GM18861 (cell line): ENCODE measurements around the gene NUFIP2.
A peak's percentile ranks its signal among the peaks of the same experiment; 100 is the strongest.
"Not testable (repeated sequence)": the region's sequence is repeated elsewhere in the genome, so short reads cannot be mapped to it uniquely, and the experiment has no call there.

Source experiments
- ATAC-seq: cut with Tn5 transposase; IDR thresholded peaks from one replicate; pipeline ENCODE4 v1.9.1; 2021; ENCODE audit not compliant: unreplicated experiment

NUFIP2 gene

DNA sequence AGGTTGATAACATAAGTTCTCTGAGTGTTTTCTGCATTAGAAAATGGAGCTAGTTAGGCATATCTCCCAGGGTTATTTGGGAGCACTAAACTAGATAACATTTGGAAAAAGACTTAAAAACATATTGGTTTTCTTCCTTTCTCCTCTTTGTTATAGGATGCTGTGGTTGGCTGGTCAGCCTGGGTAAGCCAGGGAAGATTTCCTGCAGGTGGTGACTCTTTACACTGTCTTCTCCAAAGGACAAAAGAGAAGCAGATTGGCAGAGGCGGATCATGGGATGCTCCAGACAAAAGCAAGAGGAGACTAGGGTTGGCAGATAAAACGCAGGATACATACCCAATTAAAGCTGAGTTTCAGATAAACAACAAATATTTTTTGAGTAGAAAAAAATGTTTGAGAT is 53.5 kb downstream of the NUFIP2 start:
- ATAC-seq = no peak

GRCh38 chr17:29238133-29238850 is 55.7 kb downstream of the NUFIP2 start:
- ATAC-seq = no peak

DNA sequence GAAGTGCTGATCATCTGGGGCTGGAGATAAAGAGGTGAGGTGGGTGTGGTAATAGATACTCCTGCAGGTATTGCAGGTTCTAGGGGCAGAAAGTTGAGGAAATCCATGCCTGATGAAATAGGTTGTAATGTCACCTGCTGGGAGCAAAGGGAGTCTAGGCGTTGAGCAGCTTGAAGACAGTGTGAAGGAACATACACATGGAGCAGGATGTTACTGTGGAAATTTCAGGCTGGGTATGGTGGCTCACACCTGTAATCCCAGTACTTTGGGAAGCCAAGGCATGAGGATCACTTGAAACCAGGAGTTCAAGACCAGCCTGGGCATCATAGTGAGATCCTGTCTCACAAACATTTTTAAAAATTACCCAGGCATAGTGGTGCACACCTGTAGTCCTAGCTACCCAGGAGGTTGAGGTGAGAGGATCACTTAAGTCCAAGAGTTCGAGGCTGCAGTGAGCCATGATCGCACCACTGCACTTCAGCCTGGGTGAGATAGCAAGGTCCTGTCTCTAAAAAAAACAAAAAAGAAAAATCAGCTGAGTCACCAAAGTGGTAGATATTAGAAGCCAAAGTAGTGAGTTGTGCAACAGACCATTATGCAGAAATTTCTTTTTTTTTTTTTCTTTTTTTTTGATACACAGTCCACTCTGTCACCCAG is 56.3 kb downstream of the NUFIP2 start:
- no peak for ATAC-seq

- no peak for ATAC-seq
Measured at GRCh38 chr17:29235904-29236303, 58.0 kb downstream of the NUFIP2 start.

DNA sequence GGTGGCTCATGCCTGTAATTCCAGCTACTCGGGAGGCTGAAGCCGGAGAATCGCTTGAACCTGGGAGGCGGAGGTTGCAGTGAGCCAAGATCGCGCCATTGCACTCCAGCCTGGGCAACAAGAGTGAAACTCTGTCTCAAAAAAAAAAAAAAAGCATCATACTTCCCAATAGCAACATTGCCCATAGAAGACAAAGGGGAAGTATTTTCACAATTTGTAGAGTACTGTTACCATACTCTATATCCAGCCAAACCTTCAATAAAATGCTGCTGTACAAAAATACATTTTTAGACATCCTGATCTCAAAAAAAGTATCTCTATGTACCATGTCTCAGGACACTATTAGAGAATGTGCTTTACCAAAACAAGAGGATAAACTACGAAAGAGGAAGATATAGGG is 59.0 kb downstream of the NUFIP2 start:
- not testable (repeated sequence) for ATAC-seq

GRCh38 chr17:29233301-29233700 is 60.6 kb downstream of the NUFIP2 start:
- no peak for ATAC-seq

- no peak for ATAC-seq
Measured at GRCh38 chr17:29225396-29225795, 68.6 kb downstream of the NUFIP2 start.

GRCh38 chr17:29221338-29221737 is 72.6 kb downstream of the NUFIP2 start:
- not testable (repeated sequence) for ATAC-seq

DNA sequence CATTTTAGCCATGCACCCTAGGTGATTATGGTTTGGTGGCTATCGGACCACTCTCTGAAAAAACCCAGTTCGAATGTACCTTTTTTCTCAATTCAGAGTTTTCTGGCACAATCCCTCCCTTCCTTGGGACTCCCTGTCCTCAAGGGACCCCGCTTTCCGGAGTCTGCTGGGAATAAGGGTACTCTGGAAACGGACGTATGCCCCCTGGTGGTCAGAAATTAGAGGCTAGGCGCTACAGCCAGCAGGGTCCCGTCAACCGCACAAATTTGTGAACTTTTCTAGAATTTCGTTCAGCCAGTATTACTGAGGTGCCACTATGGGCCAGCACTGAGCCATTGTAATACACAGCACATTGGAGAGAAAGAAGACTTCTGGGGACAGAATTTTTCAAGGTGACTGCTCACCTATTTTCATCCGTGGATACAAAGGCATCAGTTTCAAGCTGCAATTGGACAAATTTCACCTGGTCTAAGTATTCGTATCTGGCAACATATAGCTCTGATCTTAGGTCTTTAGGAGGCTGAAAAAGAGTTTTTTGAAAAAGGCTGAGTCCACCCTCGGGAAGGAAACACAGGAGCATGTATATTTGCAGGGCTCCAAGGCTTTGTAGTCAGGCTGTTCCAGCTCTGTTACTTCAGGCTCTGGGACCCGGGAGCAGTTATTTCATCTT is 74.4 kb downstream of the NUFIP2 start:
- peak; percentile 46 for ATAC-seq

GRCh38 chr17:29216856-29217255 is 77.1 kb downstream of the NUFIP2 start:
- ATAC-seq = no peak

GRCh38 chr17:29216181-29216580 is 77.8 kb downstream of the NUFIP2 start:
- no peak for ATAC-seq

GRCh38 chr17:29215717-29216116 is 78.2 kb downstream of the NUFIP2 start:
- no peak for ATAC-seq

GRCh38 chr17:29215174-29215573 is 78.8 kb downstream of the NUFIP2 start:
- no peak for ATAC-seq

- no peak for ATAC-seq
Measured at GRCh38 chr17:29214215-29215146, 79.5 kb downstream of the NUFIP2 start.

GRCh38 chr17:29212681-29213121 is 81.2 kb downstream of the NUFIP2 start:
- ATAC-seq = no peak

- no peak for ATAC-seq
Measured at GRCh38 chr17:29212094-29212631, 81.8 kb downstream of the NUFIP2 start.

DNA sequence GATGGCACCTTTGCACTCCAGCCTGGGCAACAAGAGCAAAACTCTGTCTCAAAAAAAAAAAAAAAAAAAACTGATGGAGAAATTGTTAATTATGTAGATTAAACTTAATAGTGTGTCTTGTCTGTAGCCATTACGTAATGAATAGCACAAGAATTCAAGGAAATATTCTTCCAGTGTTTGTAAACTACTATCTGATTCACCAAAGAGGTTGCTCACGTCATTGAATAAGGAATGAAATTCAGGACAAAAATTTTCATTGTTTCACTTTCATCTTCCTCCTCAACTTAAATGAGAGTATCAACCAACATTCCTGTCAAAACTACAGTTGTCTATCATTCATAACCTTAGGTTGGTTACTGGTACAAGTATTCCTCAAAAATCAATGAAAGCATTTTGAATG is 83.1 kb downstream of the NUFIP2 start:
- ATAC-seq = no peak

DNA sequence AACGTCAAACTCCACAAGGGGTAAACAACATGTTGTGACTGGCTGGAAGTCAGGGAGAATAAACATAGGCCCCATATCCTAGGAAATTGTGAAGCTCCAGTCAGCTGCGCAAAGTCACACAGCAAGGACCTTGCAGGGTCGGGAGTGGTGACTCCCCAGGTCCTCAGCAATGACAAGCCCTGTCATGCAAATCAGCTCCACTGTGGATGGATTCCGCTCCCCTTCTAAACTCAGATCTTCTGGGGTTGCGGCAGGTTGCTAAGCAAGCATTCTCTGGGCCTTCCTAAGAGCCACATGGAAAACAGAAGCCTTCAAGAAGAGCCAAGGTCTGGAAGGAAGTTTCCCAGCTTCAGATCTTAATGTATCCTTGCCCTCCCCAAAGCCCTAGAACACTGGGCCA is 84.9 kb downstream of the NUFIP2 start:
- no peak for ATAC-seq

DNA sequence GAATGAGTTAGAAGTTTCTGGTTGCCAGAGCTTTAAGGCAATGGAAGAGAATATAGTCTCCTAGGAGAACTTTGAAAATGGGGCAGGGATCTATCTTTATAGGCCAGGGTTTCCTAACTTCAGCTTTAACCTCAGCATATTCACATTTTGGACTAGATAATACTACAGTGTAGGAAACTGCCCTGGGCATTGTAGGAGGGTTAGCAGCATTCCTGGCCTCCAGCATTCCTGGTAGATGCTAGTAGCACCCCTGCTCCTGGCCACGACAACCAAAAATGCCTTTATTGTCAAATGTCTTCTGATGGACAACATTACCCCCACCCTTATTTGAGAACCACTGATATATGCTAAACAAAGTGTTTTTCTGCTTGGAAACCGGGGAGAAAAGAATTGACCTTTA is 86.0 kb downstream of the NUFIP2 start:
- no peak for ATAC-seq
